AG10803 (cell line): ENCODE measurements around the gene NRG2.

Experiments used
- DNase-seq: peaks from one replicate; pipeline ENCODE4 v3.0.0; 2010; ENCODE audit warnings: low read depth
- H3K4me3 ChIP-seq: 2 replicates; pipeline ENCODE4 v1.5.1; 2011; ENCODE audit warnings: mild to moderate bottlenecking, low read length, control low read depth
- TF ChIP-seq, protein P1 (sequence below): conservative IDR thresholded peaks from 2 replicates; pipeline ENCODE4 v1.5.1; 2011; ENCODE audit warnings: mild to moderate bottlenecking, low read length, control low read depth, inconsistent platforms

Gene NRG2

GRCh38 chr5:140000332-140000731 is 42.8 kb downstream of the NRG2 start:
- DNase-seq = no peak
- no peak overlapping the region for H3K4me3 ChIP-seq
- TF ChIP-seq, protein P1, sequence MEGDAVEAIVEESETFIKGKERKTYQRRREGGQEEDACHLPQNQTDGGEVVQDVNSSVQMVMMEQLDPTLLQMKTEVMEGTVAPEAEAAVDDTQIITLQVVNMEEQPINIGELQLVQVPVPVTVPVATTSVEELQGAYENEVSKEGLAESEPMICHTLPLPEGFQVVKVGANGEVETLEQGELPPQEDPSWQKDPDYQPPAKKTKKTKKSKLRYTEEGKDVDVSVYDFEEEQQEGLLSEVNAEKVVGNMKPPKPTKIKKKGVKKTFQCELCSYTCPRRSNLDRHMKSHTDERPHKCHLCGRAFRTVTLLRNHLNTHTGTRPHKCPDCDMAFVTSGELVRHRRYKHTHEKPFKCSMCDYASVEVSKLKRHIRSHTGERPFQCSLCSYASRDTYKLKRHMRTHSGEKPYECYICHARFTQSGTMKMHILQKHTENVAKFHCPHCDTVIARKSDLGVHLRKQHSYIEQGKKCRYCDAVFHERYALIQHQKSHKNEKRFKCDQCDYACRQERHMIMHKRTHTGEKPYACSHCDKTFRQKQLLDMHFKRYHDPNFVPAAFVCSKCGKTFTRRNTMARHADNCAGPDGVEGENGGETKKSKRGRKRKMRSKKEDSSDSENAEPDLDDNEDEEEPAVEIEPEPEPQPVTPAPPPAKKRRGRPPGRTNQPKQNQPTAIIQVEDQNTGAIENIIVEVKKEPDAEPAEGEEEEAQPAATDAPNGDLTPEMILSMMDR = no peak

DNA sequence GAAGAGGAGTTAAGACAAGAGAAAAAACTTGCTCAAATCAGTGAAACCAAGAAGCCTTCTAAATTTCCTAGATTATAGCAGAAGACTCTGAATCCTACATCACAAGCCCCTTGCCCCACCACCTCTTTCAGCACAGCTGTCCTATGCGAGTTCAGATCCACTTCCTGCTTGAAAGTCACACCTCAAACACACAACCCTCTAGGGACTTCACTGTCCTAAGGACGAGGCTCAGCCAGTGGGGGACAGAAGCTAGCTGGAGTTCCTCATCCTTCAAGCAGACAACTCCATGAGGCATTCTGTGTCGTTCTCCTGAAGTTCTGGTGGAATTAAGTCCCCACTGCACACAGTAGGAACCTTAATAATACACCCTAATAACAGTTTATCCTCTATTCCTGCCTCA is 44.3 kb downstream of the NRG2 start:
- TF ChIP-seq, protein P1 = no peak
- H3K4me3 ChIP-seq = no peak overlapping the region
- no peak for DNase-seq

- TF ChIP-seq, protein P1 = no peak
- no peak for DNase-seq
- no peak overlapping the region for H3K4me3 ChIP-seq
Observed at GRCh38 chr5:139997276-139997675, 45.8 kb downstream of the NRG2 start.

DNA sequence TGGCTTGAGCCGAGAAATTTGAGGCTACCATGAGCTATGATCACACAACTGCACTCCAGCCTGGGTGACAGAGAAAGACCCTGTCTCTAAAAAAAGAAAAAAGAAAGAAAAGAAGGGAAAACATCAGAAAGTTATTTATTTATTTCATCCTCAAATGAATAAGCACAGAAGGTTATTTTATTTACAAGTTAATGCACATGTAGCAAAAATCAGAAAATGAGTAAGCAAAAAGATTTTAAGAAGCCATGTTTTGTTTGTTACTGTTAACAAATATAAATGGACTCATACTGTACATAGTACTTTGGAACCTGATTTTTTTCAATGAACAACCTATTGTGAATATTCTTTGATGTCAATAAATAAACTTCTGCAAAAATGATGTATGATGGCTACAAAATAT is 47.2 kb downstream of the NRG2 start:
- no peak overlapping the region for H3K4me3 ChIP-seq
- TF ChIP-seq, protein P1 = no peak
- no peak for DNase-seq

DNA sequence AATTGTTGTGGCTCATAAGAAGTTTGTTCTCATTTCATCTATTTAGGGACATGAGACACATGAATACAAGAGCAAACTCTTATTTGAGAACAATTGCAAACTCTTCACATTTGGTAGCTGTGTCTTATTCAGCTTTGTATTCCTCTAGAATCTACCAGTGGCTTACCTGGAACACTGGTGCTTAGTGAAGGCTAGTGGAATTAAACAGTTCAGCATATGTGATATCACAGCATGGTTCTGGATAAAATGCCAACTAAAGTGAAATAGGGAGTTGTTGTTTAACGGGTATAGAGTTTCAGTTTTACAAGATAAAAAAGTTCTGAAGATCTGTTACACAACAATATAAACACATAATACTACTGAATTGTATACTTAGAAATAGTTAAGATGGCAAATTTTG is 48.9 kb downstream of the NRG2 start:
- no peak overlapping the region for H3K4me3 ChIP-seq
- DNase-seq = no peak
- TF ChIP-seq, protein P1 = no peak

GRCh38 chr5:139985733-139986132 is 57.4 kb downstream of the NRG2 start:
- TF ChIP-seq, protein P1 = no peak
- peak; percentile 74 for DNase-seq
- no peak overlapping the region for H3K4me3 ChIP-seq

DNA sequence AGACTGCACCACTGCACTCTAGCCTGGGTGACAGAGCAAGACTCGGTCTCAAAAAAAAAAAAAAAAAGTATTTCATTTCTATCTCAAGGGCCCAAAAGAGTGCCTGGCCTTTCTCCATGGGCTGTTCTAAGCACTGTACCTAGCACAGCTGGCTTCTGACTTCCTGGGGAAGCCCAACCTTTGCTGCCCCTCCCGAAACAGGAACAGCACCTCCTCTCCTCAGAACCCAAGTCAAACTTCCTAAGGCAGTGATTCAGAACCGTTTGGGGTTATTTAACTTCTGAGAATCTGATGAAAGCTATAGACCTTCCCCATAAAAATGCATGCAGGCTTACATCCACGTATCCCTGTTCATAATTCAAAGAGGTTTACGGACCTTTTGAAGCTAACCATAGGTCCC is 57.8 kb downstream of the NRG2 start:
- TF ChIP-seq, protein P1 = no peak
- no peak overlapping the region for H3K4me3 ChIP-seq
- DNase-seq = no peak
